ENCODE measurements around the gene TLK2.
A peak's percentile ranks its signal among the peaks of the same experiment; 100 is the strongest.
"Not testable (repeated sequence)": the region's sequence is repeated elsewhere in the genome, so short reads cannot be mapped to it uniquely, and the experiment has no call there.

TLK2 gene

DNA sequence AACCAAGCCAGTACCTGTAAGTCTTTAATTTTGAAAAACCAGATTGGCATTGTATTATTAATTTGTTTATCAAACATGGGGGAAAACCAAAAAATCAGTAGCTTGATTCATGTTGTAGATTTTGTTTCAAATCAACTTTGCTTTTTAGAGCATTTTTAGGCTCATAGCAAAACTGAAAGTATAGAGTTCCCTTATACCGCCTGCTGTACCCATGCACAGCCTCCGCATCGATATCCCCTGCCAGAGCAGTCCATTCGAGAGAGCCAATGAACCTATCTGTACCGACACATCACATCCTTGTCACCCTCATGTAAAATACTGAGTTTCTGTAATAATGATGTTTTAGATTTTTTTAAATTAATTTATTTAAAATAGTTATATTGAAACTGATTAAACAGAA, 132.7 kb downstream of the TLK2 start:
- peak; percentile 17 for DNase-seq

DNA sequence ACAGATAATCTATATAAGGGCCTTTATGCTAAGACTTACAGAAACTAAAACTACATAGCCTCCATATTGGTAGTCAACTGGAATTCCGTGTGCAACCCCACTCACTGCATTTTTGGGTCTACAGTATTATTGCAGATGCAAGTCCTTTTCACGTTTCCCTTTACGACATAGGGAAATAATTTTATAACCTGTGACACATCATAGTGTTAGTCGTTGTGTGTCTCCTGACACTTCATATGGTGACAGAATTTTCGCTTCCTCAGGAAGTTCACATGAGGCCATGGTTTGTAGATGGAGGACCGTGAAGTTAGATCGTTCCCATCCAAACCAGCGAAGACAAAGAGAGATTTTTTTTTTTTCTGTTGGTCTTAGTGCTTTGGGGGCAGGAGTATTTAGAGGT, 133.1 kb downstream of the TLK2 start:
- no peak for DNase-seq

DNA sequence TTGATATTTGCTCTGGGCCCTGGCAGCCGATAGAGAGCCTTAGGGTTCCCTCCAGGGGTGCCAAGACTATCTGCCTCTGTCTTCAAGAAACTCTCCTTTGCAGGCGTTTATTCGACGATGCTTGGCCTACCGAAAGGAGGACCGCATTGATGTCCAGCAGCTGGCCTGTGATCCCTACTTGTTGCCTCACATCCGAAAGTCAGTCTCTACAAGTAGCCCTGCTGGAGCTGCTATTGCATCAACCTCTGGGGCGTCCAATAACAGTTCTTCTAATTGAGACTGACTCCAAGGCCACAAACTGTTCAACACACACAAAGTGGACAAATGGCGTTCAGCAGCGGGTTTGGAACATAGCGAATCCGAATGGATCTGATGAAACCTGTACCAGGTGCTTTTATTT, 133.7 kb downstream of the TLK2 start:
- DNase-seq = not testable (repeated sequence)

DNA sequence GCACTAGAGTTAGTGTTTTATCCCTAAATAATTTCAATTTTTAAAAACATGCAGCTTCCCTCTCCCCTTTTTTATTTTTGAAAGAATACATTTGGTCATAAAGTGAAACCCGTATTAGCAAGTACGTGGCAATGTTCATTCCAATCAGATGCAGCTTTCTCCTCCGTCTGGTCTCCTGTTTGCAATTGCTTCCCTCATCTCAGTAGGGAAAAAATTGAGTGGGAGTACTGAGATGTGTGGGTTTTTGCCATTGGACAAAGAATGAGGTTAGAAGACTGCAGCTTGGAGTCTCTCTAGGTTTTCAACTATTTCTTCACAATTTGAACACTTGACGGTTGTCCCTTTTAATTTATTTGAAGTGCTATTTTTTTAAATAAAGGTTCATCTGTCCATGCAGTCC, 134.5 kb downstream of the TLK2 start:
- DNase-seq = not testable (repeated sequence)

DNA sequence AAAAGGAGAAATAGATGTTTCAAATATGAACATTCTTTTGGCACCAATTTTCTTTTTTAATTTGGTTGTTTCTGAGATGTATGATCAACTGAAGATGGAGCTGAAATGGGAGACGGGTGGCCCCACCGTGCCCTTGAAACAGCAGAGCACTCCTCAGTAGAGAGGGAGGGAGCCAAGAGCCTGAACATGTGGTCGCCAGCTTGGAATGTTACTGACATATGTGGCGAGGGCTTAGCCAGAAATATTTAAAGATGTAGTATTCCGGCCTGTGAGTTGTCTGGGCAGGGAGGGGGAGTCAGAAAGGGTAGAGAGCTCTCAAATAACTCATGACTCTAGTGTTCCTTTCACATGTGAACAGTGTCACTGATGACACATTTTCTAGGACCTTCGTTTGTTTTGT, 135.5 kb downstream of the TLK2 start:
- DNase-seq = no peak

DNA sequence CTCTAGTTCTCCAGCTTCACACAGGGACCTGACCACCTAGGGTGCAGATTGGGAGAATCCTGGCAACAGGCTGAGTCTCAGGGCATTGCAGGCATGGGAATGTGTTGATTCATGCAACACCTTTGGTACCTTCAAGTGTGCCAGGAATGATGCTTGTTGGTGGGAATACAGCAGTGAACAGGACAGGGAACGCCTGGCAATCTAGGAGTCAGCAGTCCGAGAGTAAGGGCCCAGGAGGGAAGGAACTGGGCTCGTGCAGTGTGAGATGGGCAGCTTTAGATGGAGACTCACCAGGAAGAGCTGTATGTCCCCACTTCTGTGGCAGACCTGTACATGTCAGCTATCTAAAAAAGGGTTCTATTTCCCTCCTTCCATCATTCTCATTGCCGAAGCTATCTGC, 136.9 kb downstream of the TLK2 start:
- DNase-seq = no peak

DNA sequence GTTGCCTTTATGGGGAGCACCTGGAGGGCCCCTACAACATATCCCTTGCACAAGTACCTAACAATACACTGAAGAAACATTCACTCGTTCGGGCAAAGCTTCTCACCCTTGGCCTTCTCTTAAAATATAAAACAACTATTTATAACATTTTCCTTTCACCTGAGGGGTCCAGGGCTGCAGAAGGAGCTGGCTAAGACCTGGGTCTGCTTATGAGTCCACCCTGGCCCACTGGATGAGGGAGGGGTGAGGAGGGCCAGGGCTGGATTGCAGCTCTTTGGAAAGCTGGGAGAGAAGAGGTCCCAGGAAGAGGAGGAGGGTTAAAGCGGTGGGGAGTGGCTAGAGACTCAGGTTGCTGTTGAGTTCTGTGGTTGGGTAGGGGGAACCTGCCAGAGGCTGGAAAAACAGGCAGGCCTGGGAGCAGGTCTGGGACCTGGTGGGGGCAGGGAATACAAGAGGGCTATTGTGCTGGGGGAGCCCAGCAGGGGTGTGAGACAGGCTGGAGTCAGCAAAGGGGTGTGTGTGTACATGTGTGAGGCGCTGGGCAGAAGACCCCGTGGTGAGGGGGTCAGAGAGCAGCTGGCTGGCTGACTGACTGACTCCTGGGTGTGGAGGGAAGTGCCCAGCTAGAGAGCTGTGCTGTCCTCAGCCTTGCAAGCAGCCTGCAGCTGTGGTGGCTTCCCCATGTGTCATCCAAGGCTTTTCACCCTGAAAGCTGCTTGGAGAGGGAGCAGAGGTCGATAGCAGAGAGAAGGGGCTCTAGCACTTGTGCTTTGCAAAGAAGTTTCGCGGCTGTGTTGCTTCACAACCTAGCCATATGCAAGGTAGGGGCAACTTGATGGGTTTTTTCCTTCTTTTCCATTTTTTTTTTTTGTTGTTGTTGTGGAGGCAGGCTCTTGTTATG, 138.6 kb downstream of the TLK2 start:
- DNase-seq = no peak

DNA sequence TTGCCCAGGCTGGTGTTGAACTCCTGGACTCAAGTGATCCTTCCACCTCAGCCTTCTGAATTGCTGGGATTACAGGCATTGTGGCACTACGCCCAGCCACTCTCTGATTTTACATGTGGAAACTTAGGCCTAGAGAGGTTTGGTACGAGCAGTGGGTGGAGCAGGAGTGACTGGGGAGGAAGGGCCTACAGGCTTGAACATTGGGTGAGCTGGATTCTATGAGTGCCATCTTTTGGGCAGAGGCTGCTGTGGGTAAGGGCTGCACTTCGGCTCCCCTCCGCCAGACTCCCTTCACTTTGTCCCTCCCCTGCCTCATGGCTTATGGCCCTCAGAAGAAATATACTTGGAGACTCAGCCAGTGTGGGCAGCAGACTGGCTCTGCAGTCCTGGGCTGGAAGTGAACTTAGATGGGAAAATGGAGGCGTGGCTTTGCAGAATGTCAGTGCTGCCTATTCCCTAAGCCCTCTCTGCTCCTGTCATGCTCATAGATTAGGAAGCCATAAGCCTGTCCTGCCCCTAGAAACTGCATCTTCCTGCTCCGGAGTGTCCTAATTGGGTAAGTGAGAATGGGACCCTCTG, 139.4 kb downstream of the TLK2 start:
- DNase-seq = no peak

DNA sequence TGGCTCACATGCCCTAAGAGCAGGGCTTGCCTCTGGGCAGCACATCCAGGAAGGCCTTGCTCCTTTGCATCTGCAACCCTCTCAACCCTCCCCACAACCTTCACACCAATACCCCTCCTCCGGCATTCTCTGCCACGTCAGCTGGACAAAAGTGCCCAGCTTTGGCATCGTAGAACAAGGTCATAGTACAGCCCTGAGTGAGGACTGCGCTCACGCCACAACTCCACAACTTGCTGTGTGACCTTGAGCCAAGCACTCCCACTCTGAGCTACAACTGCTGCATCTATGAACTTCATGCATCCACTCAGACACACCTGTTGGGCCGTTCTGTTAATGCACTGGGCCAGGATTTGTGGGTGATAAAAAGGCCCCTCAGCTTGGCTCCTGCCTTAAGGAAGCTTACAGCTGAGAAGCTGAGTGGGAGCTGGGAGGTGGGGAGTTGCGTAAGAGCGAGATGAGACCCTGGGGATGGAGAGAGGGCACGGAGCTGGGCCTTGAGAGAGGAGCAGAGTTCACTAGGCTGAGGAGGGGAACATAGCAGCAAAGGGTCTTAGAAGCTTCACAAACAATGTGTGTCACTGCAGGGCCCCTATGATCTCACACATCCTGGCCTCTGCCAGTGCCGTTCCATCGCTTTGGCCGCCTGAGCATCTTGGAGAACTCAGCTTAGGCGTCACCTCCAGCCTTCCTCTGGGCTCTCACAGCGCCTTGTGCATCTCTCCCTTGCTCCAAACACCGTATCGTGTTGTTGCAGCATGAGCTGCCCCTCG, 140.2 kb downstream of the TLK2 start:
- DNase-seq = no peak

DNA sequence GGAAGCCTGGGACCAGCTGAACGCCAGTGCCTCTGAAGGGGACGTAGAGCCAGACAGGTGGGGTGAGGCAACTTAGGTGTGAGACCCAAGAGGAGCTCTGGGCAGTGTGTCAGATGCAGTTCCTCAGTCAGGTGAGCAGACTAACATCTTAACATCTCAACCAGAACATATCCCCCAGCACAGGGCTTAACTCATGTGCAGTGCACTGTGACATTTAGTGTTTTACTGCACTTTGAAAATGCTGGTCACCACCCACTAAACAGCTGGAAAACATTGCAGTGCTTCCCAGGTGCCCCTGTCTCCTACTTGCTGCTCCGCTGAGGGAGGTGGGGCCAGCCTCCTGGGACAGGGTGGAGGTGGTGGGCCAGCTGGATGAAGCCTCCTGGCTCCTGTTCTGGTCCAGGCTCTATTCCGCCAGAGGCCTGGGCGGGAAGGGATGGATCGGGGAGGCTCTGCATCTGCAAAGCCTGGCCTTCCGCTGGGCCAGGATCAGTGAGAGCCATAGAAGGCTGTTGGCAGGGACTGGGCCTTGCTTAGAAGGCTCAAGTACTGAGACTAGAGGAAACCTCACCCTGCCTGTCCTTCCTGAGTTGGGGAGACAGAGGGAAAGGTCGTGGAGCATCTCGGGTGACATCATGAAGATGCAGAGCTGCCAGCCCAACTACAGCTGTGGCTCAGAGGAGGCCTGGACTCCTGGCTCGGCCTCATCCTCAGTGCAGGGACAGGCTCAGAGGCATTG, 141.0 kb downstream of the TLK2 start:
- DNase-seq = no peak

DNA sequence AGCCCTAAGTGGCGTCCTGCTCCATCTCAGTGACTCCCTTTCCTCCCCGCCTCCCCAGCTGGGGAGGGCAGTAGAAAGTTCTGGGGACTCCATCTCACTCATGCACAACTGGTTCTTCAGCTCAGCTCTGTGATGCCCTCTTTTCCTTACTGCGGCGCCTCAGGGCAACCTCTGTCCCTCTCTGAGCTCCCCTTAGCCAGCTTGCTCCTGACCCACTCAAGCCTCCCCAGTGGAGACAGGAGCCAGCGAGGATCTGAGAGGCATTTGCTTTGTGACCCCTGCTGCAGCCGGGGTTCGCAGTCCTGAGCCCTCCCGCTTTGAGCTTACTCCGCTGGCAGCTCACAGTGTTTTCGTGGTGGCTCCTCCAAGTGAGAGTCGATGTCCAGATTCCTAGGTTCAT, 142.6 kb downstream of the TLK2 start:
- no peak for DNase-seq

DNA sequence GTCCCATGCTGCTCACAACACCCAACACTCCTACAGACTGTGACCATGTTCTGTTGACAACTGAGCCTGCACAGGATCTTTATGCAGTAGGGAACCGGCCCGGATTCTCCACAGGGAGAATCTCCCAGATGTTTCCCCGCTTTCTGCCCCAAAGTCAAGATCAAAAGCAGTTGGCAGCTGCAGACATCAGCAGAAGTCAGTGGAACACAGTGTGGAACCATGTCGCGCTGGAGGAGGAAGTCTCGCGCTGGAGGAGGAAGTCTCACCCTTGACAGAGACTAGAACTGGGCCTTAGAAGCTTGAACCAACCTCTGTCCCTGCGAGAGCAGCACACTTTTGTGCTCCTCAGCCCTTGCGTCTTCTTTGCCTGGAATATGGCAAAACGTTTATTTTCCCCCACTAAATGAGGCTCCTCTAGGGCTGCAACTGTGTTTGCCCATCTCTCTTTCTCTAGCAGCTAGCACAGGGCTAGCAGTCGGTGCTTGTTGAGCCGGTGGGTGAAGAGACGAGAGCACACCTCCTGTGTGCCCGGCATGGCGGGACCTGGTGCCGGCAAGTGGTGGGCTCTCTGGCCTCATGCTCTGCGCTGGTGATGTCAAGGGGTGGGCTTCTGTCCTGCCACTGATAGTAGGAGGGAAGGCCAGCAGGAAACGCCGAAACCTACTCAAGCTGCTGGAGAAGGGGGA, 146.7 kb downstream of the TLK2 start:
- no peak for DNase-seq

DNA sequence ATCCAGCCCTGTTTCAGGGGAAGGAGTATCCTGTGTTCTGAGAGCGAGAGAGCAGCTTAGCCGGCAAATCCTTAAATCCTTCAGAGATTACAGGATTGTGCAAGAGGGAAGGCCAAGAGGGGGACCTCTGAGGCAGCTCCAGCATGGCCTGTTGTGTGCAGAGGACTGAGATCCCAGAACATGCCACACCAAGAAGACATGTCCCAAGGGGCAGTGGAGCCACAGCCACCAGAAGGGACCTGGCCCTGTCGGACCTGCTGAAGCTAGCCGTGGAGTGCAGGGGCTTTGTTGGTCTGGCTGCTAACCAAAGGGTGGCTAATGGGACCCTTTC, 147.2 kb downstream of the TLK2 start:
- DNase-seq = no peak

DNA sequence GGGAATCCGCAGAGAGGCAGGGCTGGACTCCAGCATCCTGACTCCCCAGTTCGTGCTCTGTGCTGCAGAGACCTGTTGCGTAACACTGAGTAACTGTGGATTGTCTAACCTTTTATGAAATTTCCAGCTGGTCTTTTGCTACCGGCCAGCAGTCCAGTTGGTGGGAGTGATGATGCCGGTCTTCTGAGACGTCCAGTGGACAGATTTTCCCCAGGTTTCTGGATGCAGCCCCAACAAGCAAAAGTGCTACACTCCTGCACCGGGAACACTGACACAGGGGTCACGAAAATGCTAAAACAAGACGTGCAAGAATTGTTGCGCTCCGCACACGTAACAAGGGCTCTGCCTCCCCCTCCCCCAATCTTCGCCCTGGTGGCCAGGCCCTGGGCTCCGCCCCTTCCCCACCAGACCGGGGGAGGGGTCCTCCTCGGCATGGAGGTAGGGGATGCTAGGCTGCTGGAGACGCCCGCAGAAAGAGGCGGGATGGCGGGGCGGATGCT, 148.1 kb downstream of the TLK2 start:
- no peak for DNase-seq

DNA sequence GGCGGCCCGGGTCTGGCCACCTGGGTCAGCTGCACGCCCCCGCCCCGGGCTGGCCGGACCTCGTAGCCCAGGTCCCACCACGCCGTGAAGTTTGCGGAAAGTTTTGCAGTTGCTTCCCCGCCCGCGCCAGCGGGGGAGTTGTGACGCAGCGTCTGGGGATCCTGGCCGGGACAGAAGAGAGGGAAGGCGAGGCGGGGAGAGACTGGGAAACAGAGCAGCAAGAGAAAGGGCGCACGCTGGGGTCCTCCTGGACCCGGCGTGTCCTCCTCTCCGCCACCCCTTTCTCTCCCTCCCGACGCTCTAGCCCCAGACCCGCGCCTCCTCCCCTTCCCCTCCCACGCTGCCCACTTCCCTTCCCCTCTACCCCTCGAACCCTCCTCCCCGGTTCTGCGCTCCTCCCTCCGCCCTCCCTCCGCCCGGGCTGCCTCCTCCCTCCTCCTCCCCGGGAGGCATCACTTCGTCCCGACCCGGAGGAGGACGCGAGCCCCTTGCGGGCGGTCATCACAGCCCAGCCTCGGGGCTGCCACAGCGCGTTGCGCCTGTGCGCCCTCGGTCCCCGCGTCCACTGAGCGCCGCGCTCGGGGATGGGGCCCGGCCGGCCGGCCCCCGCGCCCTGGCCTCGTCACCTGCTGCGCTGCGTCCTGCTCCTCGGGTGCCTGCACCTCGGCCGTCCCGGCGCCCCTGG, 148.7 kb downstream of the TLK2 start, which contains the start of gene MRC2:
TSS of gene MRC2 (plus strand) at position 452 of the 685 bp plus-strand sequence. CDS start at position 585, 133 bp downstream.
- peak; percentile 49 for DNase-seq

DNA sequence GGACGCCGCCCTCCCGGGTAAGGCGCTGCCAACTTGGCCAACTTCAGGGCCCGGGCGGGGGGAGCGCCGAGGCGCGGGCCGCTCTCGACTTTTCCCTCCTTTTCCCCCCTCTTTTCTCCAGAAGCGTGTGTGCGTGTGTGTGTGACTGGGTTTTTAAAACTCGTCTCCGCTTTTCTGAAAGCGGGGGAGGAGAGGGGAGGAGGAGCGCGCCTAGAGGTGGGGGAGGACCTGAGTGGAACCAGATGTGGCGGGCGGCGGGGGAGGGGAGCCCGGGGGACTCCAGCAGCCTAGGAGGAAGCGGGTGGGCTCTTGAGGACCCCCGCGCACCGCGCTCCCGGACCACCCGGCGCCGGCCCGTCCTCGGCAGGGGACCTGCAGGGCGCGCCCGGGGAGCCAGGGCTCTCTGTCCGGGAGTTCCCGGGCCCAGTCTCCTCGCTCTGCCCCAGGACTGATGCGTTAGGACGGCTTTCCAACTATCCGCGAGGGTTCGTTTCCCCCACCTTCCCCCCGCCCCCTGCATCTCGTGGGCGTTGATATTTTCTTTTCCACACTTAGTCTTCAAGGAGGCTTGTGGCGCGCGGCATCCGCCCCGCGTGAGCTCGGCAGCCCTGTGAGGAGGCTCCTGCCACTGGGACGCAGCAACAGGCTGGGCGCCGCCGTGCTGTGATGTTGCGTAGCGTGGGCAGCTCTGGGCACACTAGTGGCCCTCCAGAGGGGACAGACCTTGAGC, 149.4 kb downstream of the TLK2 start:
- DNase-seq = peak; percentile 53

DNA sequence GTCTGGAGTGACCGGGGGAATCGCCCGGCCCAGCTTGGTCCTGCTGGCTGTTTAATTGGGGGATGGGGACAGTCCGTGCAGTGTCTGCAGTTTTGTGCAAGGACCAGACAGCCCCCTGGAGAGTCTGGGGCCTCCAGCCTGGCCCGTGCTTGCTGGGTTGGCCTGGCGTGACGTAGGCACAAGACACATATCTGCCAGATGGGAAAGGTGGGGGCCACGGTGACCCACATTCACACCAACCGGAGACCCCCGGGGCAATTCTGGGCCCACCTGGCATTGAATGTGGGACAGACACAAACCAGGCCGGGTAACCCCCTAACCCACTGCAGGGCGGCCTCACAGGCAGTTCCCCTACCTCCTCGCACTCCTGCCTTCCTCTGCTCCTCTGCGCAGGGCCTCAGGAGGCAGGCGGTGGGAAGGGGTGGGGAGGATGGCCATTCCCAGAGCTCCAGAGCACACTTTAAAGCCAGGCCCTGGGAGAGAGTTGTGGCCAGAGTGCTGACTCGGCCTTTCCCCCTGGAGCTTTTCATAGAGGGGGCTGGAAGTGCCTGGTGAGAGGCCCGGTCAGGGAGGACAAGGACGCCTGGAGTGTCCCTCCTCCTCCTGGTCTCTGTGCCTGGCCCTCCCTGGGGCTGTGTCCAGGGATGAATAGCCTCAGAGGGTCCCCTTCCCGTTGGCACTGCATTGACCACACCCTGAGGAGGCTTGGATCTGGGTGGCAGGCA, 150.4 kb downstream of the TLK2 start:
- no peak for DNase-seq

DNA sequence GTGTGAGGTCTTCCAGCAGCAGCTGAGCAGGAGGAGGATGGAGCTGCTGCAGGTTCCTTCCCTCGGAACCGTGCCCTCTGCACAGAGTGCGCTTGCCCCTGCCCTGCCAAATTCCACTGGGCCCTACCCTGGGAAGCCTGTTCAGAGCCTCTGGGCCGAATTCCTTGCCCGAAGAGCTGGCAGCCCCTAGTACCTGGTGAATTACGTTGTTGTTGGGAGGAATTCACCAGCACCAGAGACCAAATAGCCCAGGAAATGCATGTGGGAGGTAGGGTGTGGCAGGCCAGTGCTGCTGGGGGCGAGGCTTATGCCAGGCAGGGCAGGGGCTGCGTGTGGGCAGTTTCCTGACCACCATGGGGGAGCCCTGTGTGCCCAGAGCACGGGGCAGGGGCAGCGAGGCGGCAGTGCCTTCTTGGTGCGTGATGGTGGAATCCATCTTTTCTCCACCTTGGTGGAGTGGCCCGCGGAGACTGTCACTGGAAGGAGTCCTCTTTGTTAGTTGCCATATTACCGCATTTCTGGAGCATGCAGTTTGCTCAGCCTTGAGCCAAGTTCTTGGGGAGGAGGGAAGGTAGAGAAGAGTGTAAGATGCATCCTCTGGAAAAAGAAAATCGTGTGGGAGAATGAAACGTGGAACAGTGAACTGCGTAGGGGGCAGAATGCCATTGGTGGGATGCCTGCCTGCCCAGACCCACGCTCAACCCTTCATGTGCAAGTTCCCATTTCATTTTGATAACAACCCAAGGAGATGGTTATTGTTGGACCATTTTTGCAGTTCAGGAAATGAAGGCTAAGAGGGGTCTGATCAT, 151.1 kb downstream of the TLK2 start:
- DNase-seq = no peak

DNA sequence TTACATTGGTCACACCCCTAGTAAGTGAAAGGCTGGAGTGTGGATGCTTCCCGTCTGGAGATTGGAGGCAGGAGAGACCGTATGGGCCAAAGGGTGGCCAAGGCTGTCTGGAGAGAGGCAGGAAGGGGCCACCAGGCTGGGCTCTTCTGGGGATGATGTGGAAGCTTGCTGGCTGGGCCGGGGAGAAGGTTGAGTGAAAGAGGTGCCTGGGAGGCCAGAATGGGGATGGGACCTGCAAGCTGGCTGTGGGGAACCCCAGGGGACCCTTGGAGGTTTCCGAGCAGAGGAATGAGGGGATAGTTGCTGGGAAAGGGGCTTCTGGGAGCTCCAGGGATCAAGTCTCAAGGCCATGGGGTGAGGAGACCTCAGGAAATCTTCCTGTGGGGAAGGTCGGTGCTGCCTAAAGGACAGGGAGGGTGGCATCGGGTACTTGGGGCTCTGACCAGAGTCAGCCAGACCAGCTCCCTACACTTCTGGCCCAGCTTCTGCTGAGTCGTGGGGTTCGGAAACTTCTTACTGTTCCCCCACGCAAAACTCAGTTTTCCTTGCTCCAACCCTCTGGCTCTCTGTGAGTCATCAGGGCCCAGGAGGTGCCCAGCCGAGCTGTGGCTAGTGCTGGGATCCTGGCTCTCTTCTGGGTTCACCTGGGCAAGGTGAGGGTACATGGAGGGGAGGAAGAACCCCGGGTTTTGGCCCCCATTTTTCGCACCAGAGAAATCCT, 151.9 kb downstream of the TLK2 start:
- DNase-seq = no peak

Measured in activated naive CD4-positive, alpha-beta T cell treated with Interleukin-2 at 50 U/mL for 16 hours (primary cell).